Gastrocnemius medialis (tissue), 4 donors: Measurements from ENCODE around the gene SPAAR.

Experiments used
- CTCF ChIP-seq, 5 experiments: fragments of 450-650 bp in 3 of 5; fragments of 200-600 bp in 2 of 5; sonication (generic) in 2 of 5; IDR thresholded peaks in 4 of 5; conservative IDR thresholded peaks in 1 of 5; 1 replicate in 4 of 5; 2 replicates in 1 of 5; pipeline ENCODE4 v1.5.1; 2016 to 2019; ENCODE audit warnings: antibody characterized with exemption in 5 of 5, mild to moderate bottlenecking in 3 of 5, moderate library complexity in 3 of 5
- POLR2A ChIP-seq, 2 donors: fragments of 450-650 bp; IDR thresholded peaks; one replicate each; pipeline ENCODE4 v1.6.1; 2017; ENCODE audit warnings: antibody characterized with exemption in 2 of 2, mild to moderate bottlenecking in 2 of 2, moderate library complexity in 2 of 2

DNA sequence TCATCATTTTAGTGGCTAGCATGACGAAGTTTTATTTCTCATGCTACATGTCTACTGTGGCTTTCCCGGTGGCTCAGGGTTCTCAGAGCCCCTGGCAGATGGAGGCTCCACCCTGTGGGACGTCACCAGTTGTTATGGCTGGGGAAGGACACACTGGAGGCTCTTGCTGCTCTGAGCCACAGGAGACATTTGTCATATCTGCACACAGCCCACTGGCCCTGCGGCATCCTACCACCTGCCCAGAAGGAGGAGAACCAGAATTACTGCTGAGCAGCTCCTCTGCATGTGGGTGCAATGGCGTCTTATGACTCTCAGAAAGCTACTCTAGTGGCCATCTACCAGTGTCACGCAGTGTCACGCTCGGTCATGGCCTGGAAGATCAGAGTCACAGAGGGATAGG, 45.7 kb upstream of the SPAAR start:
- TF ChIP-seq CTCF (IDR thresholded peaks at IDR 0.05 in 4 of 5, conservative IDR thresholded peaks at IDR 0.05 in 1 of 5) (no peak), POLR2A (IDR thresholded peaks at IDR 0.05) (no peak)
